ENCODE data around the gene NUDT8.

GRCh38 chr11:67647471-67647870 lies 17.7 kb upstream of the NUDT8 start:
- TF ChIP-seq YY1 (IDR thresholded peaks at IDR 0.05; ENCODE audit: insufficient read depth, insufficient read length), result no peak
- no peak for TF ChIP-seq ZNF274 (IDR thresholded peaks at IDR 0.05; ENCODE audit: low read depth, low read length)

Data from NT2/D1 (cell line).